A673 (cell line): ENCODE results near the gene COMT. TPM values are rescaled to one million over a fixed set of nuclear protein-coding genes. Genes with fewer than 3 reads are reported as not detected.

ENCODE experiments used
- BruUV-seq: library from RNA; stranded (reverse); fragments of 400-500 nt; replicated peaks from 2 replicates; lab custom pipeline; 2021; lab: Mats Ljungman, UMichigan
- CTCF ChIA-PET: fragments of 300-600 bp; sonication (Branson Sonifier 250); formaldehyde crosslinking; loops from one replicate; lab custom pipeline; 2022; ENCODE audit warnings: antibody characterized with exemption; lab: Charles Lee
- POLR2A ChIA-PET: fragments of 300-600 bp; sonication (Branson Sonifier 250); formaldehyde crosslinking; loops from one replicate; lab custom pipeline; 2022; ENCODE audit warnings: antibody characterized with exemption; ENCODE audit not compliant: low non-redundant PET; lab: Charles Lee
- DNase-seq: peaks from one replicate; pipeline ENCODE4 v3.0.0-alpha.2; 2015; ENCODE audit warnings: low spot score
- H3K27ac ChIP-seq: fragments of 200-600 bp; sonication (generic); 2 replicates; pipeline ENCODE4 v1.5.1; 2016; ENCODE audit warnings: mixed run types, low read depth, mild to moderate bottlenecking, mixed read lengths, antibody characterized with exemption, low read length; ENCODE audit not compliant: poor library complexity, severe bottlenecking
- H3K27me3 ChIP-seq: fragments of 200-600 bp; sonication (generic); replicated peaks from 2 replicates; pipeline ENCODE4 v1.6.1; 2017; ENCODE audit warnings: mixed run types, low read depth, mild to moderate bottlenecking, mixed read lengths, antibody characterized with exemption, low read length; ENCODE audit not compliant: insufficient read depth, poor library complexity
- H3K36me3 ChIP-seq: fragments of 200-600 bp; sonication (generic); 2 replicates; pipeline ENCODE4 v1.6.1; 2016; ENCODE audit warnings: mixed run types, mild to moderate bottlenecking, mixed read lengths, antibody characterized with exemption, low read length; ENCODE audit not compliant: insufficient read depth, poor library complexity, severe bottlenecking
- H3K4me1 ChIP-seq: fragments of 200-600 bp; sonication (generic); 2 replicates; pipeline ENCODE4 v1.6.1; 2017; ENCODE audit warnings: mixed run types, mild to moderate bottlenecking, mixed read lengths, antibody characterized with exemption, low read length; ENCODE audit not compliant: insufficient read depth, poor library complexity, severe bottlenecking
- H3K4me3 ChIP-seq: fragments of 200-600 bp; sonication (generic); 2 replicates; pipeline ENCODE4 v1.5.1; 2016; ENCODE audit warnings: low read depth, mixed run types, mild to moderate bottlenecking, mixed read lengths, low read length; ENCODE audit not compliant: poor library complexity, severe bottlenecking
- H3K9me3 ChIP-seq: fragments of 200-600 bp; sonication (generic); 2 replicates; pipeline ENCODE4 v1.6.1; 2016; ENCODE audit warnings: mixed run types, low read depth, mild to moderate bottlenecking, mixed read lengths, antibody characterized with exemption, low read length; ENCODE audit not compliant: poor library complexity, severe bottlenecking
- CTCF ChIP-seq: fragments of 300-800, 200-600 bp; sonication (generic); conservative IDR thresholded peaks from 2 replicates; pipeline ENCODE4 v1.5.1; 2017; ENCODE audit warnings: low read depth, mild to moderate bottlenecking, antibody characterized with exemption, low read length, moderate library complexity, mixed read lengths
- EZH2 ChIP-seq: fragments of 200-600 bp; sonication (generic); IDR thresholded peaks from 2 replicates; pipeline ENCODE4 v1.6.1; 2017; ENCODE audit warnings: borderline replicate concordance, low read depth, mild to moderate bottlenecking, mixed read lengths, antibody characterized with exemption, low read length; ENCODE audit not compliant: poor library complexity, severe bottlenecking
- intact Hi-C: fragments of 100-400 bp; cut with micrococcal nuclease; formaldehyde crosslinking; loops from one replicate; pipeline ENCODE4 v1.10.0; 2022; ENCODE audit not compliant: unreplicated experiment
- total RNA-seq: library from RNA; stranded (reverse); gene quantifications from 2 replicates; pipeline ENCODE4 v1.2.3, GENCODE V29; 2021

COMT gene
- total RNA-seq, 1 experiment from 2014 or later = 87.8 TPM

- no TSS peak for BruUV-seq
- Histone ChIP-seq H3K27me3 (peaks cover 30% of the 10 kb centered on the region), H3K9me3 (no peaks in the 10 kb centered on the region), H3K4me1 (no peaks in the 10 kb centered on the region), H3K27ac (no peak overlapping the region), H3K4me3 (no peak overlapping the region), H3K36me3 (no peaks in the 10 kb centered on the region)
- no peak for TF ChIP-seq EZH2
- no peak for DNase-seq
- intact Hi-C loops = no loop called here
- CTCF ChIA-PET = interaction anchor here (0.6 to 1.4 kb wide), 2 partner anchors 44 to 52 kb away, joined by 4 to 5 read pairs; no protein-coding TSS in a partner anchor
- POLR2A ChIA-PET = no interaction called here
Observed at GRCh38 chr22:20014526-20015186, 73.1 kb downstream of the COMT start.

GRCh38 chr22:20015187-20015625 is 73.6 kb downstream of the COMT start:
- DNase-seq = no peak
- no peak overlapping the region for H3K4me3 ChIP-seq
- no TSS peak for BruUV-seq
- no peaks in the 10 kb centered on the region for H3K36me3 ChIP-seq
- no peak overlapping the region for H3K27ac ChIP-seq
- peaks cover 30% of the 10 kb centered on the region for H3K27me3 ChIP-seq
- POLR2A ChIA-PET = no interaction called here
- no peaks in the 10 kb centered on the region for H3K9me3 ChIP-seq
- intact Hi-C loops = no loop called here
- CTCF ChIA-PET = interaction anchor here (0.5 kb wide), 1 partner anchor 53 kb away, joined by 7 read pairs; no protein-coding TSS in a partner anchor
- TF ChIP-seq EZH2 (no peak), CTCF (no peak)
- no peaks in the 10 kb centered on the region for H3K4me1 ChIP-seq

GRCh38 chr22:20015971-20016733 is 74.6 kb downstream of the COMT start:
- Histone ChIP-seq H3K9me3 (no peaks in the 10 kb centered on the region), H3K4me1 (peaks cover 5% of the 10 kb centered on the region), H3K36me3 (no peaks in the 10 kb centered on the region), H3K27me3 (peaks cover 30% of the 10 kb centered on the region), H3K27ac (no peak overlapping the region), H3K4me3 (peak overlapping the region; percentile 52)
- CTCF ChIA-PET = no interaction called here
- intact Hi-C loops = no loop called here
- POLR2A ChIA-PET = no interaction called here
- TF ChIP-seq CTCF (no peak), EZH2 (peak; percentile 6)
- no peak for DNase-seq
- no TSS peak for BruUV-seq
